Retinal pigment epithelial cell (primary cell): ENCODE data around the gene STX7.

ENCODE experiments used
- DNase-seq: peaks from one replicate; pipeline ENCODE4 v3.0.0-alpha.2; 2010; ENCODE audit warnings: low read depth
- H3K4me3 ChIP-seq: 2 replicates; pipeline ENCODE4 v1.5.1; 2011; ENCODE audit warnings: mild to moderate bottlenecking, low read length, control low read depth, moderate library complexity
- CTCF ChIP-seq: conservative IDR thresholded peaks from 2 replicates; pipeline ENCODE4 v1.5.1; 2011; ENCODE audit warnings: low read depth, low read length, control low read depth, inconsistent platforms

STX7 gene

GRCh38 chr6:132506869-132507808, 5.8 kb downstream of the STX7 start:
- TF ChIP-seq CTCF = no peak
- DNase-seq = no peak
- no peak overlapping the region for H3K4me3 ChIP-seq

- no peak for TF ChIP-seq CTCF
- no peak for DNase-seq
- H3K4me3 ChIP-seq = no peak overlapping the region
Measured at GRCh38 chr6:132506461-132506860, 6.5 kb downstream of the STX7 start.

- DNase-seq = no peak
- H3K4me3 ChIP-seq = no peak overlapping the region
- no peak for TF ChIP-seq CTCF
Measured at GRCh38 chr6:132505158-132505557, 7.8 kb downstream of the STX7 start.

GRCh38 chr6:132504757-132505156, 8.2 kb downstream of the STX7 start:
- H3K4me3 ChIP-seq = no peak overlapping the region
- DNase-seq = no peak
- TF ChIP-seq CTCF = no peak

GRCh38 chr6:132499757-132500156, 13.2 kb downstream of the STX7 start:
- TF ChIP-seq CTCF = no peak
- H3K4me3 ChIP-seq = no peak overlapping the region
- no peak for DNase-seq

- no peak overlapping the region for H3K4me3 ChIP-seq
- no peak for TF ChIP-seq CTCF
- no peak for DNase-seq
Measured at GRCh38 chr6:132498638-132499037, 14.3 kb downstream of the STX7 start.
